ENCODE measurements around the gene VWF. TPM values are rescaled to one million over a fixed set of nuclear protein-coding genes. Genes with fewer than 3 reads are reported as not detected.

VWF gene
- total and polyA plus RNA-seq, 5 donors: 144 to 388 (median 242) TPM

- Histone ChIP-seq H3K27ac (ENCODE audit: low read length) (no peak overlapping the region), H3K4me3 (ENCODE audit: low read length) (no peak overlapping the region), H3K4me1 (ENCODE audit: control insufficient read depth, insufficient read depth, low read length) (no peaks in the 10 kb centered on the region), H3K9me3 (ENCODE audit: control insufficient read depth, low read length) (no peaks in the 10 kb centered on the region), H3K27me3 (ENCODE audit: control insufficient read depth, insufficient read depth) (no peaks in the 10 kb centered on the region)
- intact Hi-C loops (cut with DNase I): no loop called here
- WGBS: 92% methylated on average over 16 of the region's 16 CpGs
- DNase-seq (no peak), ATAC-seq (no peak)
Measured at GRCh38 chr12:6042446-6042845, 82.0 kb downstream of the VWF start.

- no peak for DNase-seq
- no peak overlapping the region for H3K4me3 ChIP-seq (ENCODE audit: low read length)
- H3K4me1 ChIP-seq (ENCODE audit: control insufficient read depth, insufficient read depth, low read length): no peaks in the 10 kb centered on the region
- WGBS: 69% methylated on average over 7 of the region's 7 CpGs
- no peaks in the 10 kb centered on the region for H3K9me3 ChIP-seq (ENCODE audit: control insufficient read depth, low read length)
- H3K27me3 ChIP-seq (ENCODE audit: control insufficient read depth, insufficient read depth): no peaks in the 10 kb centered on the region
- intact Hi-C loops (cut with DNase I): loop anchor here in 1 of 4 donors (2.0 kb wide), 1 partner anchor 53 kb away; no protein-coding TSS in a partner anchor
- ATAC-seq: no peak
- H3K27ac ChIP-seq (ENCODE audit: low read length): no peak overlapping the region
Measured at GRCh38 chr12:6041891-6042290, 82.6 kb downstream of the VWF start.

- intact Hi-C loops (cut with DNase I): loop anchor here in 1 of 4 donors (2.0 kb wide), 1 partner anchor 52 kb away; no protein-coding TSS in a partner anchor
- DNase-seq (no peak), ATAC-seq (no peak)
- Histone ChIP-seq H3K4me3 (ENCODE audit: low read length) (no peak overlapping the region), H3K9me3 (ENCODE audit: control insufficient read depth, low read length) (no peaks in the 10 kb centered on the region), H3K4me1 (ENCODE audit: control insufficient read depth, insufficient read depth, low read length) (no peaks in the 10 kb centered on the region), H3K27ac (ENCODE audit: low read length) (no peak overlapping the region), H3K27me3 (ENCODE audit: control insufficient read depth, insufficient read depth) (no peaks in the 10 kb centered on the region)
- 83% methylated on average over 5 of the region's 5 CpGs for WGBS
Measured at GRCh38 chr12:6040815-6041214, 83.7 kb downstream of the VWF start.

- no peaks in the 10 kb centered on the region for H3K27me3 ChIP-seq (ENCODE audit: control insufficient read depth, insufficient read depth)
- H3K4me3 ChIP-seq (ENCODE audit: low read length): no peak overlapping the region
- no peaks in the 10 kb centered on the region for H3K4me1 ChIP-seq (ENCODE audit: control insufficient read depth, insufficient read depth, low read length)
- 24% methylated on average over 12 of the region's 12 CpGs for WGBS
- intact Hi-C loops (cut with DNase I): loop anchor here (2.0 to 5.0 kb wide), 3 partner anchors 48 to 53 kb away; no protein-coding TSS in a partner anchor
- H3K9me3 ChIP-seq (ENCODE audit: control insufficient read depth, low read length): no peaks in the 10 kb centered on the region
- no peak overlapping the region for H3K27ac ChIP-seq (ENCODE audit: low read length)
- peak in 2 of 3 donors; percentile 48 to 71 for DNase-seq
- peak; percentile 71 to 74 for ATAC-seq
Measured at GRCh38 chr12:6039894-6040601, 84.4 kb downstream of the VWF start.

GRCh38 chr12:6038160-6038559 lies 86.3 kb downstream of the VWF start:
- ATAC-seq: peak; percentile 27 to 39
- Histone ChIP-seq H3K9me3 (ENCODE audit: control insufficient read depth, low read length) (no peaks in the 10 kb centered on the region), H3K4me1 (ENCODE audit: control insufficient read depth, insufficient read depth, low read length) (no peaks in the 10 kb centered on the region), H3K27me3 (ENCODE audit: control insufficient read depth, insufficient read depth) (no peaks in the 10 kb centered on the region), H3K4me3 (ENCODE audit: low read length) (no peak overlapping the region), H3K27ac (ENCODE audit: low read length) (no peak overlapping the region)
- 57% methylated on average over 8 of the region's 8 CpGs for WGBS
- intact Hi-C loops (cut with DNase I): loop anchor here in 3 of 4 donors (2.0 to 5.0 kb wide), 3 partner anchors 46 to 51 kb away; no protein-coding TSS in a partner anchor
- no peak for DNase-seq

- no peaks in the 10 kb centered on the region for H3K9me3 ChIP-seq (ENCODE audit: control insufficient read depth, low read length)
- DNase-seq (no peak), ATAC-seq (no peak)
- H3K4me3 ChIP-seq (ENCODE audit: low read length): no peak overlapping the region
- intact Hi-C loops (cut with DNase I): loop anchor here in 2 of 4 donors (5.0 kb wide), 2 partner anchors 45 to 50 kb away; no protein-coding TSS in a partner anchor
- no peaks in the 10 kb centered on the region for H3K4me1 ChIP-seq (ENCODE audit: control insufficient read depth, insufficient read depth, low read length)
- H3K27me3 ChIP-seq (ENCODE audit: control insufficient read depth, insufficient read depth): no peaks in the 10 kb centered on the region
- WGBS: 83% methylated on average over 9 of the region's 9 CpGs
- H3K27ac ChIP-seq (ENCODE audit: low read length): no peak overlapping the region
Measured at GRCh38 chr12:6037459-6037858, 87.0 kb downstream of the VWF start.

GRCh38 chr12:6036509-6036908 lies 88.0 kb downstream of the VWF start:
- 87% methylated on average over 3 of the region's 3 CpGs for WGBS
- ATAC-seq (no peak), DNase-seq (no peak)
- H3K27me3 ChIP-seq (ENCODE audit: control insufficient read depth, insufficient read depth): no peaks in the 10 kb centered on the region
- intact Hi-C loops (cut with DNase I): loop anchor here in 2 of 4 donors (5.0 kb wide), 2 partner anchors 44 to 49 kb away; no protein-coding TSS in a partner anchor
- H3K4me3 ChIP-seq (ENCODE audit: low read length): no peak overlapping the region
- no peaks in the 10 kb centered on the region for H3K4me1 ChIP-seq (ENCODE audit: control insufficient read depth, insufficient read depth, low read length)
- no peak overlapping the region for H3K27ac ChIP-seq (ENCODE audit: low read length)
- no peaks in the 10 kb centered on the region for H3K9me3 ChIP-seq (ENCODE audit: control insufficient read depth, low read length)

GRCh38 chr12:6034596-6034995 lies 89.9 kb downstream of the VWF start:
- Histone ChIP-seq H3K4me1 (ENCODE audit: control insufficient read depth, insufficient read depth, low read length) (no peaks in the 10 kb centered on the region), H3K4me3 (ENCODE audit: low read length) (no peak overlapping the region), H3K27ac (ENCODE audit: low read length) (no peak overlapping the region), H3K27me3 (ENCODE audit: control insufficient read depth, insufficient read depth) (no peaks in the 10 kb centered on the region), H3K9me3 (ENCODE audit: control insufficient read depth, low read length) (no peaks in the 10 kb centered on the region)
- 88% methylated on average over 9 of the region's 9 CpGs for WGBS
- ATAC-seq: no peak
- no peak for DNase-seq
- intact Hi-C loops (cut with DNase I): no loop called here

- H3K27me3 ChIP-seq (ENCODE audit: control insufficient read depth, insufficient read depth): no peaks in the 10 kb centered on the region
- H3K9me3 ChIP-seq (ENCODE audit: control insufficient read depth, low read length): no peaks in the 10 kb centered on the region
- no peak overlapping the region for H3K4me3 ChIP-seq (ENCODE audit: low read length)
- no peak for DNase-seq
- H3K4me1 ChIP-seq (ENCODE audit: control insufficient read depth, insufficient read depth, low read length): no peaks in the 10 kb centered on the region
- H3K27ac ChIP-seq (ENCODE audit: low read length): no peak overlapping the region
- intact Hi-C loops (cut with DNase I): no loop called here
- peak in 1 of 2 donors; percentile 20 for ATAC-seq
- 70% methylated on average over 8 of the region's 8 CpGs for WGBS
Measured at GRCh38 chr12:6033546-6033945, 90.9 kb downstream of the VWF start.

GRCh38 chr12:6032726-6033125 lies 91.7 kb downstream of the VWF start:
- Histone ChIP-seq H3K4me3 (ENCODE audit: low read length) (no peak overlapping the region), H3K27ac (ENCODE audit: low read length) (no peak overlapping the region), H3K27me3 (ENCODE audit: control insufficient read depth, insufficient read depth) (no peaks in the 10 kb centered on the region), H3K9me3 (ENCODE audit: control insufficient read depth, low read length) (no peaks in the 10 kb centered on the region), H3K4me1 (ENCODE audit: control insufficient read depth, insufficient read depth, low read length) (no peaks in the 10 kb centered on the region)
- ATAC-seq: no peak
- intact Hi-C loops (cut with DNase I): no loop called here
- DNase-seq: no peak
- 95% methylated on average over 8 of the region's 8 CpGs for WGBS

GRCh38 chr12:6031001-6031400 lies 93.5 kb downstream of the VWF start:
- intact Hi-C loops (cut with DNase I): no loop called here
- Histone ChIP-seq H3K27me3 (ENCODE audit: control insufficient read depth, insufficient read depth) (no peaks in the 10 kb centered on the region), H3K27ac (ENCODE audit: low read length) (no peak overlapping the region), H3K4me1 (ENCODE audit: control insufficient read depth, insufficient read depth, low read length) (no peaks in the 10 kb centered on the region), H3K4me3 (ENCODE audit: low read length) (no peak overlapping the region), H3K9me3 (ENCODE audit: control insufficient read depth, low read length) (no peaks in the 10 kb centered on the region)
- DNase-seq (no peak), ATAC-seq (no peak)
- 79% methylated on average over 8 of the region's 8 CpGs for WGBS

Data from right cardiac atrium (tissue), 5 donors.